ENCODE results near the gene TKFC.
"Not testable (repeated sequence)": the region's sequence is repeated elsewhere in the genome, so short reads cannot be mapped to it uniquely, and the experiment has no call there.

The TKFC gene

DNA sequence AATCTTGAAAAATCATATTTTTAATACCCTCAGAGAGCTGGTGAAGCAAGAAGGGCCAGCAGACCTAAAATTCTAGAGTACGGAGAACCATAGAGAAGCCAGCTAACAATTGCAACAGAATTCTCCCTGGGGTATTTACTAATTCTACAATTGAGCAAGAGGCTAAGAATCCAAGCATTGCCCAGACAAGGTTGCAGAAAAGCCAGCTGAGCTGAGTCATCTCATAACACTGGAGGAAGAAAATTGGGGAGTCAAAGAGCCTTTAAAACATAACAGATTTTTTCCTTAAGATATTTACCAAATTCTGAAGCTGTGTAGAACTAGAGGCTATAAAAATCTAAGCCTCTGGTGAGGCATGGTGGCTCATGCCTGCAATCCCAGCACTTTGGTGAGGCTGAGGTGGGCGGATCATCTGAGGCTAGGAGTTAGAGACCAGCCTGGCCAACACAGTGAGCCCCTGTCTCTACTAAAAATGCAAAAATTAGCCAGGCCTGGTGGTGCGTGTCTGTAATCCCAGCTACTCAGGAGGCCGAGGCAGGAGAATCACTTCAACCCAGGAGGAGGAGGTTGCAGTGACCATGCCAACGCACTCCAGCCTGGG, 45.8 kb downstream of the TKFC start:
- ChIA-PET POLR2A (interaction anchor here (0.8 to 2.0 kb wide), 6 partner anchors 14 to 51 kb away, joined by 3 to 20 read pairs (median 4); partner anchors contain the start of genes CYB561A3, TMEM138 and TMEM216), CTCF (interaction anchor here (1.1 to 25.4 kb wide), 4 partner anchors 13 to 51 kb away, joined by 3 to 926 read pairs (median 124); partner anchors contain the start of genes CYB561A3, DDB1, TKFC and TMEM138)
- peak; percentile 92 for DNase-seq (ENCODE audit: low read depth, low spot score)
- H3K4me3 ChIP-seq (ENCODE audit: low read depth, low read length), result no peak overlapping the region
- TF ChIP-seq, protein P1, sequence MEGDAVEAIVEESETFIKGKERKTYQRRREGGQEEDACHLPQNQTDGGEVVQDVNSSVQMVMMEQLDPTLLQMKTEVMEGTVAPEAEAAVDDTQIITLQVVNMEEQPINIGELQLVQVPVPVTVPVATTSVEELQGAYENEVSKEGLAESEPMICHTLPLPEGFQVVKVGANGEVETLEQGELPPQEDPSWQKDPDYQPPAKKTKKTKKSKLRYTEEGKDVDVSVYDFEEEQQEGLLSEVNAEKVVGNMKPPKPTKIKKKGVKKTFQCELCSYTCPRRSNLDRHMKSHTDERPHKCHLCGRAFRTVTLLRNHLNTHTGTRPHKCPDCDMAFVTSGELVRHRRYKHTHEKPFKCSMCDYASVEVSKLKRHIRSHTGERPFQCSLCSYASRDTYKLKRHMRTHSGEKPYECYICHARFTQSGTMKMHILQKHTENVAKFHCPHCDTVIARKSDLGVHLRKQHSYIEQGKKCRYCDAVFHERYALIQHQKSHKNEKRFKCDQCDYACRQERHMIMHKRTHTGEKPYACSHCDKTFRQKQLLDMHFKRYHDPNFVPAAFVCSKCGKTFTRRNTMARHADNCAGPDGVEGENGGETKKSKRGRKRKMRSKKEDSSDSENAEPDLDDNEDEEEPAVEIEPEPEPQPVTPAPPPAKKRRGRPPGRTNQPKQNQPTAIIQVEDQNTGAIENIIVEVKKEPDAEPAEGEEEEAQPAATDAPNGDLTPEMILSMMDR (IDR thresholded peaks at IDR 0.05; ENCODE audit: insufficient read depth, low read length, missing control alignments), result no peak

- TF ChIP-seq, protein P1 (IDR thresholded peaks at IDR 0.05; ENCODE audit: insufficient read depth, low read length, missing control alignments), result no peak
- POLR2A ChIA-PET, result interaction anchor here (0.7 to 2.6 kb wide), 2 partner anchors 19 to 47 kb away, joined by 6 to 9 read pairs; partner anchors contain the start of genes CYB561A3 and TMEM138
- CTCF ChIA-PET, result interaction anchor here (0.7 to 25.4 kb wide), 5 partner anchors 18 to 127 kb away, joined by 3 to 926 read pairs (median 150); partner anchors contain the start of genes CYB561A3, DDB1, TKFC and TMEM138
- no peak for DNase-seq (ENCODE audit: low read depth, low spot score)
- no peak overlapping the region for H3K4me3 ChIP-seq (ENCODE audit: low read depth, low read length)
Measured at GRCh38 chr11:61380884-61381283, 47.9 kb downstream of the TKFC start.

- DNase-seq (ENCODE audit: low read depth, low spot score); H3K4me3 ChIP-seq (ENCODE audit: low read depth, low read length): not testable (repeated sequence)
- ChIA-PET POLR2A (interaction anchor here (0.7 kb wide), 1 partner anchor 46 kb away, joined by 3 read pairs; no protein-coding TSS in a partner anchor), CTCF (interaction anchor here (1.2 to 25.4 kb wide), 10 partner anchors 9 to 130 kb away, joined by 3 to 926 read pairs (median 36); partner anchors contain the start of genes CYB561A3, DDB1, TKFC and TMEM138)
Measured at GRCh38 chr11:61383859-61384258, 50.8 kb downstream of the TKFC start.

GRCh38 chr11:61384271-61385242, 51.5 kb downstream of the TKFC start:
- CTCF ChIA-PET, result interaction anchor here (1.0 to 25.4 kb wide), 20 partner anchors 9 to 415 kb away, joined by 3 to 926 read pairs (median 8); partner anchors contain the start of genes CYB561A3, DDB1, TKFC and TMEM138
- POLR2A ChIA-PET, result interaction anchor here (0.7 kb wide), 2 partner anchors 46 to 48 kb away, joined by 3 to 5 read pairs; no protein-coding TSS in a partner anchor

DNA sequence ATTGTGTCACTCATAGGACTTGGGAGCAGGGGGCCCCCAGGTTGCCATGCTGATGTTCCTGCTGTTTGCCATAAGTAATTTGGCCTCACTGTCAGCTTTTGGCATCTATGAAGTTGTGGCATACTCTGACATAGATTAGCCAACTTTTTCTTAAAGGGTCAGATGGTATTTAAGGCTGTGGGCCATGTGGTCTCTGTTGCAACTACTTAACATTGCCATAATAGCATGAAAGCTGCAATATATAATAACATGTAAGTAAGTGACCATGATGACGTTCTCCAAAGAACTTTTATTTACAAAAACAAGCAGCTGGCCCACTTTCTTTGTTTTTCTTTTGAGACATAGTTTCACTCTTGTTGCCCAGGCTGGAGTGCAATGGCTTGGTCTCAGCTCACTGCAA, 57.1 kb downstream of the TKFC start:
- no peak overlapping the region for H3K4me3 ChIP-seq (ENCODE audit: low read depth, low read length)
- TF ChIP-seq, protein P1 (IDR thresholded peaks at IDR 0.05; ENCODE audit: insufficient read depth, low read length, missing control alignments), result no peak
- no peak for DNase-seq (ENCODE audit: low read depth, low spot score)
- POLR2A ChIA-PET, result no interaction called here
- CTCF ChIA-PET, result interaction anchor here (2.4 to 25.4 kb wide), 4 partner anchors 8 to 52 kb away, joined by 7 to 926 read pairs (median 14); partner anchors contain the start of genes CYB561A3, DDB1, TKFC and TMEM138

More at GRCh38 chr11:61384271-61385242, 51.5 kb downstream of the TKFC start:
- no peak for DNase-seq (ENCODE audit: low read depth, low spot score)
- TF ChIP-seq, protein P1 (IDR thresholded peaks at IDR 0.05; ENCODE audit: insufficient read depth, low read length, missing control alignments), result peak; percentile 32
- no peak overlapping the region for H3K4me3 ChIP-seq (ENCODE audit: low read depth, low read length)

- ChIA-PET POLR2A (interaction anchor here (0.6 to 2.4 kb wide), 5 partner anchors 9 to 57 kb away, joined by 3 to 13 read pairs (median 4); partner anchors contain the start of genes CPSF7, CYB561A3, SDHAF2 and TMEM138), CTCF (interaction anchor here (0.6 to 25.4 kb wide), 21 partner anchors 8 to 206 kb away, joined by 3 to 926 read pairs (median 3); partner anchors contain the start of genes CYB561A3, DDB1, TKFC and TMEM138)
- peak overlapping the region; percentile 86 for H3K4me3 ChIP-seq (ENCODE audit: low read depth, low read length)
- TF ChIP-seq, protein P1 (IDR thresholded peaks at IDR 0.05; ENCODE audit: insufficient read depth, low read length, missing control alignments), result peak; percentile 34
- DNase-seq (ENCODE audit: low read depth, low spot score), result no peak
Measured at GRCh38 chr11:61392981-61393595, 60.1 kb downstream of the TKFC start.
